Spleen (tissue), 11 donors: ENCODE data around the gene HDAC4. TPM values are rescaled to one million over a fixed set of nuclear protein-coding genes. Genes with fewer than 3 reads are reported as not detected.

ENCODE experiments used
- DNase-seq: peaks from one replicate; pipeline ENCODE4 v3.0.0-alpha.2; 2020
- H3K27ac ChIP-seq, 8 donors: fragments of 200-600 bp; sonication (generic) in 7 of 8; 1 replicate in 4 of 8; 2 replicates in 4 of 8; pipeline versions ENCODE4 v1.5.0 to v1.8.0; 2016 to 2021; ENCODE audit warnings: inconsistent platforms in 4 of 8, mild to moderate bottlenecking in 4 of 8, moderate library complexity in 1 of 8
- H3K27me3 ChIP-seq, 7 donors: fragments of 200-600 bp; sonication (generic) in 6 of 7; replicated peaks in 1 of 7; 1 replicate in 4 of 7; 2 replicates in 3 of 7; pipeline versions ENCODE4 v1.5.0 to v1.8.0; 2016 to 2021; ENCODE audit warnings: inconsistent platforms in 3 of 7, mild to moderate bottlenecking in 1 of 7
- H3K36me3 ChIP-seq, 6 donors: fragments of 200-600 bp; sonication (generic) in 5 of 6; 1 replicate in 4 of 6; 2 replicates in 2 of 6; pipeline versions ENCODE4 v1.5.0 to v1.8.0; 2016 to 2021; ENCODE audit warnings: inconsistent platforms in 2 of 6
- H3K4me1 ChIP-seq, 6 donors: fragments of 200-600 bp; sonication (generic) in 5 of 6; 1 replicate in 3 of 6; 2 replicates in 3 of 6; pipeline versions ENCODE4 v1.5.0 to v1.8.0; 2016 to 2021; ENCODE audit warnings: inconsistent platforms in 3 of 6
- H3K4me3 ChIP-seq, 8 donors: fragments of 200-600 bp; sonication (generic) in 7 of 8; 1 replicate in 4 of 8; 2 replicates in 4 of 8; pipeline versions ENCODE4 v1.5.0 to v1.8.0; 2016 to 2021; ENCODE audit warnings: inconsistent platforms in 4 of 8, mild to moderate bottlenecking in 4 of 8, moderate library complexity in 2 of 8
- H3K9me3 ChIP-seq, 8 donors: fragments of 200-600 bp; sonication (generic) in 7 of 8; 1 replicate in 4 of 8; 2 replicates in 4 of 8; pipeline versions ENCODE4 v1.5.0 to v1.8.0; 2016 to 2021; ENCODE audit warnings: inconsistent platforms in 4 of 8
- POLR2A ChIP-seq, 3 donors: fragments of 450-650 bp; IDR thresholded peaks; one replicate each; pipeline ENCODE4 v1.5.1; 2017; ENCODE audit warnings: antibody characterized with exemption in 3 of 3, mild to moderate bottlenecking in 1 of 3
- POLR2AphosphoS5 ChIP-seq, 3 donors: sonication (generic); formaldehyde crosslinking; IDR thresholded peaks; one replicate each; pipeline ENCODE4 v1.5.1; 2017; ENCODE audit warnings: antibody characterized with exemption in 3 of 3
- WGBS, 5 donors: extraction: QIAGEN DNeasy Blood & Tissue Kit in 3 of 5; methylation state at CpG; one replicate each; pipeline versions ENCODE4 v1.1.5 to v1.1.7; 2013 to 2018; 5-methylcytosine and 5-hydroxymethylcytosine counted together
- intact Hi-C: fragments of 100-400 bp; cut with DNase I; formaldehyde crosslinking; loops from one replicate; pipeline ENCODE4 v1.15.0; 2023; ENCODE audit warnings: low total_unique reads
- polyA plus RNA-seq, 3 donors: library from polyadenylated mRNA; stranded (reverse); fragments of 200-250 nt; gene quantifications; one replicate each; pipeline ENCODE4 v1.2.1, GENCODE V29; 2013
- total RNA-seq, 7 donors: library from RNA; depleted of rRNA in 3 of 7; stranded (reverse); fragments of >200 nt in 3 of 7; fragmentation: NEBNext Ultra II Directional in 4 of 7; extraction: Animal tissue kit (Norgen Biotek cat#: 25700) in 4 of 7; gene quantifications; one replicate each; pipeline versions ENCODE4 v1.1.0 to v1.2.1, GENCODE V29; 2016 to 2021
- TF ChIP-seq, protein P1 (sequence below), 11 experiments: fragments of 200-600 bp in 7 of 11; fragments of 450-650 bp in 4 of 11; sonication (generic) in 4 of 11; IDR thresholded peaks in 8 of 11; conservative IDR thresholded peaks in 3 of 11; 1 replicate in 7 of 11; 2 replicates in 4 of 11; pipeline versions ENCODE4 v1.4.0 to v1.8.0; 2016 to 2021; ENCODE audit warnings: antibody characterized with exemption in 11 of 11, inconsistent platforms in 4 of 11, mild to moderate bottlenecking in 1 of 11
- donor health status: healthy with polysubstance abuse.
- donor health status: DM: no; HTN: no; CAD: no; lungs with moderate emphysema.
- donor health status: DM: no; HTN: no; CAD: no.
- donor health status: Bipolar disorder and iron deficiency.
- donor health status: healthy.
- donor health status: DM: no; HTN: no; CAD: no.
- donor health status: DM: yes; HTN: yes; CAD: no.

Gene HDAC4
- total and polyA plus RNA-seq, 10 donors = 3.2 to 122 (median 69.5) TPM

DNA sequence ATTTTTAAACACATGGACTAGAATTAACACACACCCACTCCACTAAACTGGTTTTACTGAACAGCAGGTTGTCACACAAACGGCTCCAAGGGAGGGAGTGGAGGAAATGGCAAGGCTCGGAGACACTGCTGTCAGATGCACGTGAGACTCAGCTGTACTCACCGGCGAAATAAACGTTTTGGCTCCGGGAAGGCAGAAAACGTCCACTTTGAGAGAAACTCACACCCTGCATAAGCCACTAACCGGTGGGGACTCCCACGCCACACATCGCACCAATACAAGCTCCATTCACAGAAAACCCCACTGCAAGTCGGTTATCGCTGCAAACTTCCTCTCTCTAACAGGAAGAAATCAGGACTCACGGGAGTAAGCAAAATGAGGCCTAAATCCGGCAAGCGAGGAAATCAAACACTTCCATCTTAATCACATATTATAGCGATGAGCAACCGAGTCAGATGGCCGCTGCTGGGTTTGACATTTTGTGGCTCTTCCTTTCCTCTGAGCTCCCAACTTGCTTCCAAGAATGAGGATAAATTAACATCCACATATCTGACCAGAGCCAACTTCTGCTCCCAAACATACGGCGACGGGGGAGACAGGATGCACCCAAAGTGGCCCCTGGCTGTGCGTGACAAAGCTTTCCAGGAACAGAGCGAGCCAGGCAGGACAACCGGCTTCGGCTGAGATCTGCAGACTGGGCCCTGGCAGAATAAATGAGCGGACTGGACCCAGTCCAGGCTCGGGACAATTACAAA, 63.5 kb downstream of the HDAC4 start:
- Histone ChIP-seq H3K36me3 (peaks cover 0 to 15% (median 0%) of the 10 kb centered on the region in 6 donors), H3K9me3 (no peaks in the 10 kb centered on the region), H3K4me3 (no peak overlapping the region), H3K27me3 (no peaks in the 10 kb centered on the region), H3K27ac (peak overlapping the region in 4 of 8 donors; percentile 10 to 52 (median 25)), H3K4me1 (peaks cover 7 to 47% (median 18%) of the 10 kb centered on the region in 6 donors)
- 80 to 88% (median 83%) methylated on average over 28 of the region's 28 CpGs for WGBS, 5 donors
- intact Hi-C loops = no loop called here
- no peak for DNase-seq
- TF ChIP-seq POLR2AphosphoS5 (IDR thresholded peaks at IDR 0.05) (no peak), POLR2A (IDR thresholded peaks at IDR 0.05) (no peak)
- TF ChIP-seq, protein P1, sequence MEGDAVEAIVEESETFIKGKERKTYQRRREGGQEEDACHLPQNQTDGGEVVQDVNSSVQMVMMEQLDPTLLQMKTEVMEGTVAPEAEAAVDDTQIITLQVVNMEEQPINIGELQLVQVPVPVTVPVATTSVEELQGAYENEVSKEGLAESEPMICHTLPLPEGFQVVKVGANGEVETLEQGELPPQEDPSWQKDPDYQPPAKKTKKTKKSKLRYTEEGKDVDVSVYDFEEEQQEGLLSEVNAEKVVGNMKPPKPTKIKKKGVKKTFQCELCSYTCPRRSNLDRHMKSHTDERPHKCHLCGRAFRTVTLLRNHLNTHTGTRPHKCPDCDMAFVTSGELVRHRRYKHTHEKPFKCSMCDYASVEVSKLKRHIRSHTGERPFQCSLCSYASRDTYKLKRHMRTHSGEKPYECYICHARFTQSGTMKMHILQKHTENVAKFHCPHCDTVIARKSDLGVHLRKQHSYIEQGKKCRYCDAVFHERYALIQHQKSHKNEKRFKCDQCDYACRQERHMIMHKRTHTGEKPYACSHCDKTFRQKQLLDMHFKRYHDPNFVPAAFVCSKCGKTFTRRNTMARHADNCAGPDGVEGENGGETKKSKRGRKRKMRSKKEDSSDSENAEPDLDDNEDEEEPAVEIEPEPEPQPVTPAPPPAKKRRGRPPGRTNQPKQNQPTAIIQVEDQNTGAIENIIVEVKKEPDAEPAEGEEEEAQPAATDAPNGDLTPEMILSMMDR (IDR thresholded peaks at IDR 0.05 in 8 of 11, conservative IDR thresholded peaks at IDR 0.05 in 3 of 11) = no peak

DNA sequence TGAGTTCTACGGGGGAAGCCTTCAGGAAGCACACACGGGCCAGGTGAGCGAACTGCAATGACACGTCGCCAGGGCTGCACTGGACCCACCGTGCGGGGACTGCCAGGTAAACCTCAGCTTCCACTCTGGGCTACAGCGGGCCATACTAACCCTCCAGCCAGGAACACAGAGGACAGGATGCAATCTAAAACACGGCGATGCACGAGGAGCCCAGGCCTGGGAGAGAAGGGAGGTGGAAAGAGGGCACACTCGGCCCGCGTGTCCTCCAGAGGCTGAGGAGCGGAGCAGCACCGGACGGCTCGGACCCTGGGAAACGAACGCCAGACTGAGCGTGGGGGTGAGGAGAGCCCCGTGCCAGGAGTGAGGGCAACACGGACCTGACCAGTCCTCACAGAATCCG, 69.3 kb downstream of the HDAC4 start:
- 68 to 94% (median 83%) methylated on average over 24 of the region's 24 CpGs for WGBS, 5 donors
- intact Hi-C loops = no loop called here
- H3K4me1 ChIP-seq = peaks cover 12 to 59% (median 44%) of the 10 kb centered on the region in 6 donors
- no peaks in the 10 kb centered on the region for H3K9me3 ChIP-seq
- peak overlapping the region in 2 of 8 donors; percentile 11 to 27 for H3K4me3 ChIP-seq
- H3K27ac ChIP-seq = peak overlapping the region in 6 of 8 donors; percentile 21 to 85 (median 75)
- TF ChIP-seq, protein P1 (IDR thresholded peaks at IDR 0.05 in 8 of 11, conservative IDR thresholded peaks at IDR 0.05 in 3 of 11) = no peak
- peak in 2 of 3 donors; percentile 24 to 28 for TF ChIP-seq POLR2AphosphoS5 (IDR thresholded peaks at IDR 0.05)
- H3K27me3 ChIP-seq = no peaks in the 10 kb centered on the region
- no peaks in the 10 kb centered on the region for H3K36me3 ChIP-seq
- no peak for DNase-seq

DNA sequence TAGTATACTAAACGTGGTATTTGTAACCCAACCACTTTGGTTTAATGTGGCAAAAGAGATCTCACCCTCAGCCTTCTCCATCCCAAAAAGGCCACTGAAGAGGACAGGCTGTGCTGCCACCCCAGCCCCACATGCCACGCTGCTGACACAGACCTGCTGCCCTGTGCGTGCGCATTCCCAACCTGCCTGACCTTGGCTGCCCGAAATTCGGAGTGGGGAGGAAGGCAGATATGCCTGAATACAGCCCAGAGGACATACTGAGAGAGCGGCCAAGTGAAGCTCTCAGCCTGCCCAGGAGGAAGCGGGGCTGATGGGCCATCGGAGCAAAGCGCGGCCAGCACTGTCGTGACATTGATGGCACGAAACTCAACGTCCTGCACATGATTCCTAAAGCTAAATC, 70.0 kb downstream of the HDAC4 start:
- TF ChIP-seq POLR2AphosphoS5 (IDR thresholded peaks at IDR 0.05) = no peak
- TF ChIP-seq, protein P1 (IDR thresholded peaks at IDR 0.05 in 8 of 11, conservative IDR thresholded peaks at IDR 0.05 in 3 of 11) = no peak
- TF ChIP-seq POLR2A (IDR thresholded peaks at IDR 0.05) = no peak
- intact Hi-C loops = no loop called here
- WGBS, 5 donors = 81 to 90% (median 83%) methylated on average over 14 of the region's 14 CpGs
- no peak for DNase-seq
- Histone ChIP-seq H3K4me3 (no peak overlapping the region), H3K36me3 (no peaks in the 10 kb centered on the region), H3K27me3 (no peaks in the 10 kb centered on the region), H3K4me1 (peaks cover 12 to 63% (median 45%) of the 10 kb centered on the region in 6 donors), H3K27ac (peak overlapping the region in 7 of 8 donors; percentile 15 to 85 (median 70)), H3K9me3 (no peaks in the 10 kb centered on the region)

DNA sequence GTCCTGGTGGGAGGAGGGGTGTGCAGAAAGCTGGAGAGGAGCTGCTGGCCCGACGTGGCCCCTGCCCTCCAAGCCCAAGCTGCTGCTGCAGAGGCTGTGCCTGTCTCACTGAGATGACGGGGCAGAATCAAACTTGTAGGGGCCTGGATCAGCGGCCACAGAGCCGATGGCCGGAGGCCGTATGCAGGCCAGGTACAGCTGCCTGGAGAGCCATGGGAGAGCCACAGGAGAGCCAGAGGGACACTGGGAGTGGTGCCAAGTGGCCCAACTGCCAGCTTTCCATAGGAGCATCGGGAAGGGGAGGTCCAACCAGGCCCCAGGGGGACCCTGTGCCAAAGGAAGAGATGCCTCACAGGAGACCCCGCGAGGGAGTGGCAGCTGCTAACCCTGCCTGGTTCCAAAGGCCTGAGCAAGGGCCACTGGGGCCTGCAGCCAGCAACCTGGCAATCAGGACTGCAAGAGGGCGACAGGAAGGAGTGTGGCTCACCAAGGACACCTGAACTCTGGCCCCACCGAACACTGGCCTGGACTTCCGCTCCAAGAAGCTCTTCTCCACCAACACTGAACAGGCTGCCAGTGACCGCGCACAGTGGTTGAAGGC, 70.7 kb downstream of the HDAC4 start:
- 76 to 90% (median 77%) methylated on average over 10 to 15 of the region's 15 CpGs for WGBS, 5 donors
- H3K9me3 ChIP-seq = no peaks in the 10 kb centered on the region
- H3K36me3 ChIP-seq = no peaks in the 10 kb centered on the region
- H3K4me1 ChIP-seq = peaks cover 12 to 63% (median 45%) of the 10 kb centered on the region in 6 donors
- intact Hi-C loops = no loop called here
- peak overlapping the region in 7 of 8 donors; percentile 53 to 85 (median 70) for H3K27ac ChIP-seq
- DNase-seq = no peak
- TF ChIP-seq POLR2A (IDR thresholded peaks at IDR 0.05) (no peak), POLR2AphosphoS5 (IDR thresholded peaks at IDR 0.05) (peak; percentile 72 to 81 (median 75))
- no peak overlapping the region for H3K4me3 ChIP-seq
- no peaks in the 10 kb centered on the region for H3K27me3 ChIP-seq
